ENCODE measurements around the gene DCAF17.

The DCAF17 gene

GRCh38 chr2:171479154-171479814 is 45.3 kb downstream of the DCAF17 start:
- H2AFZ ChIP-seq (ENCODE audit: low read depth, low read length), result no peak overlapping the region
- H4K20me1 ChIP-seq (ENCODE audit: insufficient read depth, low read length), result no peaks in the 10 kb centered on the region
- no peak overlapping the region for H3K4me3 ChIP-seq (ENCODE audit: low read depth in 1 of 2, low read length in 2 of 2)
- H3K9me3 ChIP-seq (ENCODE audit: insufficient read depth, low read length, severe bottlenecking), result no peaks in the 10 kb centered on the region
- H3K4me2 ChIP-seq (ENCODE audit: insufficient read depth, low read length), result no peak overlapping the region
- no peak for ATAC-seq (ENCODE audit: insufficient read depth, low read depth)
- H3K27me3 ChIP-seq (ENCODE audit: insufficient read depth, low read length, poor library complexity), result no peaks in the 10 kb centered on the region
- H3K9ac ChIP-seq (ENCODE audit: low read depth, low read length), result no peak overlapping the region
- TF ChIP-seq EZH2 (IDR thresholded peaks at IDR 0.05; ENCODE audit: borderline replicate concordance, low read depth, low read length, severe bottlenecking), result no peak
- no peak for TF ChIP-seq CTCF (IDR thresholded peaks at IDR 0.05; ENCODE audit: borderline replicate concordance, extremely low read depth, low read length, poor library complexity, severe bottlenecking)
- no peak overlapping the region for H3K27ac ChIP-seq (ENCODE audit: low read length)
- DNase-seq, result no peak
- no peaks in the 10 kb centered on the region for H3K4me1 ChIP-seq (ENCODE audit: insufficient read depth, low read length)
- H3K36me3 ChIP-seq (ENCODE audit: insufficient read depth, low read length), result peaks cover 45% of the 10 kb centered on the region; the same call in 1 of the 2 replicates
- no peaks in the 10 kb centered on the region for H3K79me2 ChIP-seq (ENCODE audit: insufficient read depth, low read length)

- Histone ChIP-seq H3K4me1 (ENCODE audit: insufficient read depth, low read length) (no peaks in the 10 kb centered on the region), H3K4me2 (ENCODE audit: insufficient read depth, low read length) (no peak overlapping the region), H3K27ac (ENCODE audit: low read length) (no peak overlapping the region), H3K79me2 (ENCODE audit: insufficient read depth, low read length) (no peaks in the 10 kb centered on the region), H3K9ac (ENCODE audit: low read depth, low read length) (no peak overlapping the region), H3K27me3 (ENCODE audit: insufficient read depth, low read length, poor library complexity) (no peaks in the 10 kb centered on the region), H3K9me3 (ENCODE audit: insufficient read depth, low read length, severe bottlenecking) (no peaks in the 10 kb centered on the region), H2AFZ (ENCODE audit: low read depth, low read length) (no peak overlapping the region), H3K4me3 (ENCODE audit: low read depth in 1 of 2, low read length in 2 of 2) (no peak overlapping the region), H4K20me1 (ENCODE audit: insufficient read depth, low read length) (no peaks in the 10 kb centered on the region), H3K36me3 (ENCODE audit: insufficient read depth, low read length) (peaks cover 38% of the 10 kb centered on the region; the same call in 1 of the 2 replicates)
- DNase-seq (no peak), ATAC-seq (ENCODE audit: insufficient read depth, low read depth) (no peak)
- TF ChIP-seq EZH2 (IDR thresholded peaks at IDR 0.05; ENCODE audit: borderline replicate concordance, low read depth, low read length, severe bottlenecking) (no peak), CTCF (IDR thresholded peaks at IDR 0.05; ENCODE audit: borderline replicate concordance, extremely low read depth, low read length, poor library complexity, severe bottlenecking) (no peak)
Measured at GRCh38 chr2:171480908-171481307, 46.9 kb downstream of the DCAF17 start.

- ATAC-seq (ENCODE audit: insufficient read depth, low read depth) (no peak), DNase-seq (no peak)
- H3K9me3 ChIP-seq (ENCODE audit: insufficient read depth, low read length, severe bottlenecking), result no peaks in the 10 kb centered on the region
- H3K4me3 ChIP-seq (ENCODE audit: low read depth in 1 of 2, low read length in 2 of 2), result no peak overlapping the region
- no peaks in the 10 kb centered on the region for H3K4me1 ChIP-seq (ENCODE audit: insufficient read depth, low read length)
- no peak overlapping the region for H3K9ac ChIP-seq (ENCODE audit: low read depth, low read length)
- H3K79me2 ChIP-seq (ENCODE audit: insufficient read depth, low read length), result no peaks in the 10 kb centered on the region
- H3K27ac ChIP-seq (ENCODE audit: low read length), result no peak overlapping the region
- no peak overlapping the region for H3K4me2 ChIP-seq (ENCODE audit: insufficient read depth, low read length)
- H3K36me3 ChIP-seq (ENCODE audit: insufficient read depth, low read length), result peaks cover 31% of the 10 kb centered on the region; the same call in 1 of the 2 replicates
- H3K27me3 ChIP-seq (ENCODE audit: insufficient read depth, low read length, poor library complexity), result no peaks in the 10 kb centered on the region
- TF ChIP-seq EZH2 (IDR thresholded peaks at IDR 0.05; ENCODE audit: borderline replicate concordance, low read depth, low read length, severe bottlenecking) (no peak), CTCF (IDR thresholded peaks at IDR 0.05; ENCODE audit: borderline replicate concordance, extremely low read depth, low read length, poor library complexity, severe bottlenecking) (no peak)
- H2AFZ ChIP-seq (ENCODE audit: low read depth, low read length), result no peak overlapping the region
- H4K20me1 ChIP-seq (ENCODE audit: insufficient read depth, low read length), result no peaks in the 10 kb centered on the region
Measured at GRCh38 chr2:171482308-171482707, 48.3 kb downstream of the DCAF17 start.

Data from DND-41 (cell line).